Measurements from ENCODE around the gene GMCL1. TPM values are rescaled to one million over a fixed set of nuclear protein-coding genes. Genes with fewer than 3 reads are reported as not detected.
A peak's percentile ranks its signal among the peaks of the same experiment; 100 is the strongest.

GMCL1 gene
- total and polyA plus RNA-seq, 9 of the 15 experiments (the other 6 are each of a cell fraction or from before 2014, with no cell fraction given) = 7.0 to 27.3 (median 15.4) TPM

DNA sequence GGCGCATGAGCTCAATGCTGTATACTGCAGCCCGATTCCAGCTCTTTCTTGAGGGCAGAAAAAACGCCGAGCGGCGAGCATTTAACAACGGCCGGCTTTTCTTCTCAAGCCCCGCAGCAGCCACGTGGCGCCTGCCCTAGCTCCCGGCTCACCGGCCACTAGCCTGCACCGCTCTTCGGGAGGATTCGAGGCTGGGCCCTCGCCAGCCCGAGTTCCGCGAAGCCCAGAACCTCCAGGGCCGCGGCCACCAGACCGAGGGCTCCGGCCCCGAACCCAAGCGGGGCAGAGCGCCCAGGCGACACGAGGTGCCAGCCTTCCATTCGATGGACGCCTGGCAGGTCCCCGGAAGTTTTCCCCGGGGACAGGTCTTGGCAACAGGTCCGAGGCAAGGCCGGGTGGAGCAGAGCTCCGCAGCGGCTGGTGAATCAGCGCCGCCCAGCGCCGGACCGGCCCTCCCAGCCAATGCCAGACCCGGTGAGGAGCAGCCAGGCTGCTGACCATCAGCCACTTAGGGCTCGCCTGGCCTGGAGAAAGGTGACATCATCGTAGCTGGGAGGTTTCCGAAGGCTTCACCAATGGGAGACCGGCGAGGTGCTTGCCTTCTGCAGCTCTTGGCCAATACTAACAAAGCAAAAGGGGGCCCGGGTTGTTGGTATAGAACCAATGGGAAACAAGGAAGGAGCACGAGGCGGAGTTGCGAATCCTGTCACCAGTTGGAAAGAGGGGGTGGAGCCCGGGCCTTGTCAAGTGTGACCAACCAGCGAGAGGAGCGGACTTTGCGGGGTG, 84.9 kb downstream of the GMCL1 start (continued):
- TF ChIP-seq, protein P1, sequence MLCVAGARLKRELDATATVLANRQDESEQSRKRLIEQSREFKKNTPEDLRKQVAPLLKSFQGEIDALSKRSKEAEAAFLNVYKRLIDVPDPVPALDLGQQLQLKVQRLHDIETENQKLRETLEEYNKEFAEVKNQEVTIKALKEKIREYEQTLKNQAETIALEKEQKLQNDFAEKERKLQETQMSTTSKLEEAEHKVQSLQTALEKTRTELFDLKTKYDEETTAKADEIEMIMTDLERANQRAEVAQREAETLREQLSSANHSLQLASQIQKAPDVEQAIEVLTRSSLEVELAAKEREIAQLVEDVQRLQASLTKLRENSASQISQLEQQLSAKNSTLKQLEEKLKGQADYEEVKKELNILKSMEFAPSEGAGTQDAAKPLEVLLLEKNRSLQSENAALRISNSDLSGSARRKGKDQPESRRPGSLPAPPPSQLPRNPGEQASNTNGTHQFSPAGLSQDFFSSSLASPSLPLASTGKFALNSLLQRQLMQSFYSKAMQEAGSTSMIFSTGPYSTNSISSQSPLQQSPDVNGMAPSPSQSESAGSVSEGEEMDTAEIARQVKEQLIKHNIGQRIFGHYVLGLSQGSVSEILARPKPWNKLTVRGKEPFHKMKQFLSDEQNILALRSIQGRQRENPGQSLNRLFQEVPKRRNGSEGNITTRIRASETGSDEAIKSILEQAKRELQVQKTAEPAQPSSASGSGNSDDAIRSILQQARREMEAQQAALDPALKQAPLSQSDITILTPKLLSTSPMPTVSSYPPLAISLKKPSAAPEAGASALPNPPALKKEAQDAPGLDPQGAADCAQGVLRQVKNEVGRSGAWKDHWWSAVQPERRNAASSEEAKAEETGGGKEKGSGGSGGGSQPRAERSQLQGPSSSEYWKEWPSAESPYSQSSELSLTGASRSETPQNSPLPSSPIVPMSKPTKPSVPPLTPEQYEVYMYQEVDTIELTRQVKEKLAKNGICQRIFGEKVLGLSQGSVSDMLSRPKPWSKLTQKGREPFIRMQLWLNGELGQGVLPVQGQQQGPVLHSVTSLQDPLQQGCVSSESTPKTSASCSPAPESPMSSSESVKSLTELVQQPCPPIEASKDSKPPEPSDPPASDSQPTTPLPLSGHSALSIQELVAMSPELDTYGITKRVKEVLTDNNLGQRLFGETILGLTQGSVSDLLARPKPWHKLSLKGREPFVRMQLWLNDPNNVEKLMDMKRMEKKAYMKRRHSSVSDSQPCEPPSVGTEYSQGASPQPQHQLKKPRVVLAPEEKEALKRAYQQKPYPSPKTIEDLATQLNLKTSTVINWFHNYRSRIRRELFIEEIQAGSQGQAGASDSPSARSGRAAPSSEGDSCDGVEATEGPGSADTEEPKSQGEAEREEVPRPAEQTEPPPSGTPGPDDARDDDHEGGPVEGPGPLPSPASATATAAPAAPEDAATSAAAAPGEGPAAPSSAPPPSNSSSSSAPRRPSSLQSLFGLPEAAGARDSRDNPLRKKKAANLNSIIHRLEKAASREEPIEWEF (CRISPR knock-in tag; IDR thresholded peaks at IDR 0.05) = peak; percentile 81; the same call in 1 of the 2 replicates
- TF ChIP-seq, protein P2, sequence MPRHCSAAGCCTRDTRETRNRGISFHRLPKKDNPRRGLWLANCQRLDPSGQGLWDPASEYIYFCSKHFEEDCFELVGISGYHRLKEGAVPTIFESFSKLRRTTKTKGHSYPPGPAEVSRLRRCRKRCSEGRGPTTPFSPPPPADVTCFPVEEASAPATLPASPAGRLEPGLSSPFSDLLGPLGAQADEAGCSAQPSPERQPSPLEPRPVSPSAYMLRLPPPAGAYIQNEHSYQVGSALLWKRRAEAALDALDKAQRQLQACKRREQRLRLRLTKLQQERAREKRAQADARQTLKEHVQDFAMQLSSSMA (CRISPR knock-in tag; IDR thresholded peaks at IDR 0.05) = 0 out of 2 replicates have a peak, but pooled peaks have one; percentile 56
- peak; percentile 89 for TF ChIP-seq FOS (IDR thresholded peaks at IDR 0.05; ENCODE audit: extremely low read depth, insufficient read length)
- TF ChIP-seq, protein P3, sequence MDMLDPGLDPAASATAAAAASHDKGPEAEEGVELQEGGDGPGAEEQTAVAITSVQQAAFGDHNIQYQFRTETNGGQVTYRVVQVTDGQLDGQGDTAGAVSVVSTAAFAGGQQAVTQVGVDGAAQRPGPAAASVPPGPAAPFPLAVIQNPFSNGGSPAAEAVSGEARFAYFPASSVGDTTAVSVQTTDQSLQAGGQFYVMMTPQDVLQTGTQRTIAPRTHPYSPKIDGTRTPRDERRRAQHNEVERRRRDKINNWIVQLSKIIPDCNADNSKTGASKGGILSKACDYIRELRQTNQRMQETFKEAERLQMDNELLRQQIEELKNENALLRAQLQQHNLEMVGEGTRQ (CRISPR knock-in tag; IDR thresholded peaks at IDR 0.05) = peak; percentile 37; the same call in 1 of the 2 replicates
- TF ChIP-seq BMI1 (IDR thresholded peaks at IDR 0.05; ENCODE audit: low read length) = no peak
- 0 out of 2 replicates have a peak, but pooled peaks have one; percentile 8 for TF ChIP-seq ZNF384 (IDR thresholded peaks at IDR 0.05; ENCODE audit: low read depth, low read length)
- TF ChIP-seq, protein P4, sequence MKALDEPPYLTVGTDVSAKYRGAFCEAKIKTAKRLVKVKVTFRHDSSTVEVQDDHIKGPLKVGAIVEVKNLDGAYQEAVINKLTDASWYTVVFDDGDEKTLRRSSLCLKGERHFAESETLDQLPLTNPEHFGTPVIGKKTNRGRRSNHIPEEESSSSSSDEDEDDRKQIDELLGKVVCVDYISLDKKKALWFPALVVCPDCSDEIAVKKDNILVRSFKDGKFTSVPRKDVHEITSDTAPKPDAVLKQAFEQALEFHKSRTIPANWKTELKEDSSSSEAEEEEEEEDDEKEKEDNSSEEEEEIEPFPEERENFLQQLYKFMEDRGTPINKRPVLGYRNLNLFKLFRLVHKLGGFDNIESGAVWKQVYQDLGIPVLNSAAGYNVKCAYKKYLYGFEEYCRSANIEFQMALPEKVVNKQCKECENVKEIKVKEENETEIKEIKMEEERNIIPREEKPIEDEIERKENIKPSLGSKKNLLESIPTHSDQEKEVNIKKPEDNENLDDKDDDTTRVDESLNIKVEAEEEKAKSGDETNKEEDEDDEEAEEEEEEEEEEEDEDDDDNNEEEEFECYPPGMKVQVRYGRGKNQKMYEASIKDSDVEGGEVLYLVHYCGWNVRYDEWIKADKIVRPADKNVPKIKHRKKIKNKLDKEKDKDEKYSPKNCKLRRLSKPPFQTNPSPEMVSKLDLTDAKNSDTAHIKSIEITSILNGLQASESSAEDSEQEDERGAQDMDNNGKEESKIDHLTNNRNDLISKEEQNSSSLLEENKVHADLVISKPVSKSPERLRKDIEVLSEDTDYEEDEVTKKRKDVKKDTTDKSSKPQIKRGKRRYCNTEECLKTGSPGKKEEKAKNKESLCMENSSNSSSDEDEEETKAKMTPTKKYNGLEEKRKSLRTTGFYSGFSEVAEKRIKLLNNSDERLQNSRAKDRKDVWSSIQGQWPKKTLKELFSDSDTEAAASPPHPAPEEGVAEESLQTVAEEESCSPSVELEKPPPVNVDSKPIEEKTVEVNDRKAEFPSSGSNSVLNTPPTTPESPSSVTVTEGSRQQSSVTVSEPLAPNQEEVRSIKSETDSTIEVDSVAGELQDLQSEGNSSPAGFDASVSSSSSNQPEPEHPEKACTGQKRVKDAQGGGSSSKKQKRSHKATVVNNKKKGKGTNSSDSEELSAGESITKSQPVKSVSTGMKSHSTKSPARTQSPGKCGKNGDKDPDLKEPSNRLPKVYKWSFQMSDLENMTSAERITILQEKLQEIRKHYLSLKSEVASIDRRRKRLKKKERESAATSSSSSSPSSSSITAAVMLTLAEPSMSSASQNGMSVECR (CRISPR knock-in tag; IDR thresholded peaks at IDR 0.05) = peak; percentile 39; the same call in 1 of the 2 replicates
- peak; percentile 90 for TF ChIP-seq TAF7 (tag; IDR thresholded peaks at IDR 0.05)
- TF ChIP-seq ZNF347 (CRISPR knock-in tag; IDR thresholded peaks at IDR 0.05; ENCODE audit: low read depth) = no peak
- TF ChIP-seq, protein P5, sequence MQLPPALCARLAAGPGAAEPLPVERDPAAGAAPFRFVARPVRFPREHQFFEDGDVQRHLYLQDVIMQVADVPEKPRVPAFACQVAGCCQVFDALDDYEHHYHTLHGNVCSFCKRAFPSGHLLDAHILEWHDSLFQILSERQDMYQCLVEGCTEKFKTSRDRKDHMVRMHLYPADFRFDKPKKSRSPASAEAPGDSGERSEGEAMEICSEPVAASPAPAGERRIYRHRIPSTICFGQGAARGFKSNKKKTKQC (CRISPR knock-in tag; IDR thresholded peaks at IDR 0.05) = peak; percentile 84
- TF ChIP-seq, protein P6, sequence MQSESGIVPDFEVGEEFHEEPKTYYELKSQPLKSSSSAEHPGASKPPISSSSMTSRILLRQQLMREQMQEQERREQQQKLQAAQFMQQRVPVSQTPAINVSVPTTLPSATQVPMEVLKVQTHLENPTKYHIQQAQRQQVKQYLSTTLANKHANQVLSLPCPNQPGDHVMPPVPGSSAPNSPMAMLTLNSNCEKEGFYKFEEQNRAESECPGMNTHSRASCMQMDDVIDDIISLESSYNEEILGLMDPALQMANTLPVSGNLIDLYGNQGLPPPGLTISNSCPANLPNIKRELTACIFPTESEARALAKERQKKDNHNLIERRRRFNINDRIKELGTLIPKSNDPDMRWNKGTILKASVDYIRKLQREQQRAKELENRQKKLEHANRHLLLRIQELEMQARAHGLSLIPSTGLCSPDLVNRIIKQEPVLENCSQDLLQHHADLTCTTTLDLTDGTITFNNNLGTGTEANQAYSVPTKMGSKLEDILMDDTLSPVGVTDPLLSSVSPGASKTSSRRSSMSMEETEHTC (IDR thresholded peaks at IDR 0.05) = 0 out of 2 replicates have a peak, but pooled peaks have one; percentile 24
- peak; percentile 70 for TF ChIP-seq SMAD4 (CRISPR knock-in tag; conservative IDR thresholded peaks at IDR 0.05)
- peak; percentile 42; the same call in 1 of the 2 replicates for TF ChIP-seq ZNF41 (CRISPR knock-in tag; conservative IDR thresholded peaks at IDR 0.05)
